ENCODE results near the gene PRG3. TPM values are rescaled to one million over a fixed set of nuclear protein-coding genes. Genes with fewer than 3 reads are reported as not detected.
A peak's percentile ranks its signal among the peaks of the same experiment; 100 is the strongest.

PRG3 gene
- total and polyA plus RNA-seq, 9 of the 15 experiments (the other 6 are each of a cell fraction or from before 2014, with no cell fraction given): 0.18 to 0.55 (median 0.38) TPM; not detected in 6

DNA sequence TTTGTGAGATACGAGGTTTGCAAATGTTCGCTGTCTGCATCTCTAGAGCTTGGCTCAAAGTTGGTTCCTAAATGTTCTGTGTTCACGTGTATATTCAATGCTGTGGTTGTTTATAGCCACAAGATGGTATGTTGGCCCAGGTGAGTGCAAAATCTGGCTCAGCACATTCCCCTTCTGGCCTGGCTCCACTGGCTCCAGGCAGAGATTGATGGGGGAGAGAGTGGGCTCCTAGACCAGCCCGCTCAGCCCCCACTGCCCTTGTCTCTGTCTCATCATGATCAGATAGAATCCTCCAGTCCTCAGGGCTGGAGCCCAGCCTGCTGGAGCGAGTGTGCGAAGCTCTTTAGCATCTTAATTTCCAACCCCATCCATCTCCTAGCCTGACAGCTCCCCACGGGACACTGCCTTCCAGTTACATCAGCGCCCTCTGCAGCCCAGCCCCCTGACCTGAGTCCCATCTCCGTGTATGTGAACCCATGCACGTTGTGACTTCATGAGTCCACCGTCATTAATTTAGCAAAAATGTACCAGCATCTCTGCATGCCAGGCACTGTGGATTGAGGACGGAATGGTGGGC lies 40.8 kb downstream of the PRG3 start:
- FAIRE-seq (peak; percentile 51), ATAC-seq (peak; percentile 83), DNase-seq (ENCODE audit: extremely low read depth in 1 of 4, low spot score in 3 of 4) (peak; percentile 60 to 76 (median 66))
- ChIA-PET CTCF (ENCODE audit: low intra/inter-chr PET ratio) (interaction anchor here (0.6 to 0.7 kb wide), 2 partner anchors 19 to 338 kb away, joined by 3 read pairs; no protein-coding TSS in a partner anchor), POLR2A (interaction anchor here (0.6 to 1.3 kb wide), 5 partner anchors 10 to 462 kb away, joined by 3 to 6 read pairs (median 4); partner anchors contain the start of genes MED19 and TNKS1BP1)
- Histone ChIP-seq H3K36me3 (ENCODE audit: control insufficient read depth, insufficient read depth, low read length) (no peaks in the 10 kb centered on the region), H2AFZ (ENCODE audit: low read depth, low read length) (peak overlapping the region; percentile 91), H3K9me1 (ENCODE audit: control insufficient read depth, insufficient read depth, low read length) (no peaks in the 10 kb centered on the region), H3K4me3 (no peak overlapping the region), H3K4me2 (ENCODE audit: insufficient read depth, low read length) (peak overlapping the region; percentile 72), H3K4me1 (replicated peaks in 1 of 2; ENCODE audit: control insufficient read depth in 2 of 2, insufficient read depth in 2 of 2, low read length in 2 of 2) (peaks cover 6 to 13% of the 10 kb centered on the region in 2 experiments; a peak in 4 of 5 replicates), H3K27ac (ENCODE audit: extremely low read depth, low read depth, low read length) (no peak overlapping the region), H3K9me3 (replicated peaks; ENCODE audit: control insufficient read depth, insufficient read depth, low read depth, low read length) (no peaks in the 10 kb centered on the region), H3K9ac (ENCODE audit: insufficient read depth in 1 of 2, low read depth in 2 of 2, low read length in 2 of 2) (peak overlapping the region in 1 of 2 experiments; percentile 28; a peak in 1 of 4 replicates), H3K27me3 (ENCODE audit: control insufficient read depth in 2 of 2, insufficient read depth in 2 of 2, low read length in 2 of 2) (no peaks in the 10 kb centered on the region; a peak in 2 of 5 replicates), H3K79me2 (ENCODE audit: control insufficient read depth, insufficient read depth, low read length) (peaks cover 11% of the 10 kb centered on the region), H4K20me1 (replicated peaks; ENCODE audit: control insufficient read depth, insufficient read depth, low read length) (no peaks in the 10 kb centered on the region)
- BruUV-seq (replicated peaks): no TSS peak
- WGBS (ENCODE audit: insufficient coverage, low coverage, missing lambda C conversion rate): 18% methylated on average over 12 of the region's 12 CpGs
- in situ Hi-C loops (cut with MboI): loop anchor here (5.0 to 10.0 kb wide), 3 partner anchors 185 to 1175 kb away; no protein-coding TSS in a partner anchor
- intact Hi-C loops (cut with micrococcal nuclease): loop anchor here (1.0 to 10.0 kb wide), 4 partner anchors 208 to 455 kb away; no protein-coding TSS in a partner anchor
- TF ChIP-seq, protein P1, sequence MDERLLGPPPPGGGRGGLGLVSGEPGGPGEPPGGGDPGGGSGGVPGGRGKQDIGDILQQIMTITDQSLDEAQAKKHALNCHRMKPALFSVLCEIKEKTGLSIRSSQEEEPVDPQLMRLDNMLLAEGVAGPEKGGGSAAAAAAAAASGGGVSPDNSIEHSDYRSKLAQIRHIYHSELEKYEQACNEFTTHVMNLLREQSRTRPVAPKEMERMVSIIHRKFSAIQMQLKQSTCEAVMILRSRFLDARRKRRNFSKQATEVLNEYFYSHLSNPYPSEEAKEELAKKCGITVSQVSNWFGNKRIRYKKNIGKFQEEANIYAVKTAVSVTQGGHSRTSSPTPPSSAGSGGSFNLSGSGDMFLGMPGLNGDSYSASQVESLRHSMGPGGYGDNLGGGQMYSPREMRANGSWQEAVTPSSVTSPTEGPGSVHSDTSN (CRISPR knock-in tag; IDR thresholded peaks at IDR 0.05; ENCODE audit: low read depth): peak; percentile 74
- TF ChIP-seq, protein P1 (tag; conservative IDR thresholded peaks at IDR 0.05; ENCODE audit: low read depth): peak; percentile 98
- TF ChIP-seq, protein P2, sequence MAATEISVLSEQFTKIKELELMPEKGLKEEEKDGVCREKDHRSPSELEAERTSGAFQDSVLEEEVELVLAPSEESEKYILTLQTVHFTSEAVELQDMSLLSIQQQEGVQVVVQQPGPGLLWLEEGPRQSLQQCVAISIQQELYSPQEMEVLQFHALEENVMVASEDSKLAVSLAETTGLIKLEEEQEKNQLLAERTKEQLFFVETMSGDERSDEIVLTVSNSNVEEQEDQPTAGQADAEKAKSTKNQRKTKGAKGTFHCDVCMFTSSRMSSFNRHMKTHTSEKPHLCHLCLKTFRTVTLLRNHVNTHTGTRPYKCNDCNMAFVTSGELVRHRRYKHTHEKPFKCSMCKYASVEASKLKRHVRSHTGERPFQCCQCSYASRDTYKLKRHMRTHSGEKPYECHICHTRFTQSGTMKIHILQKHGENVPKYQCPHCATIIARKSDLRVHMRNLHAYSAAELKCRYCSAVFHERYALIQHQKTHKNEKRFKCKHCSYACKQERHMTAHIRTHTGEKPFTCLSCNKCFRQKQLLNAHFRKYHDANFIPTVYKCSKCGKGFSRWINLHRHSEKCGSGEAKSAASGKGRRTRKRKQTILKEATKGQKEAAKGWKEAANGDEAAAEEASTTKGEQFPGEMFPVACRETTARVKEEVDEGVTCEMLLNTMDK (IDR thresholded peaks at IDR 0.05; ENCODE audit: borderline replicate concordance, insufficient read depth, low read depth, low read length, poor library complexity, severe bottlenecking): no peak
- TF ChIP-seq STAG1 (CRISPR knock-in tag; IDR thresholded peaks at IDR 0.05; ENCODE audit: borderline replicate concordance): peak; percentile 20; the same call in 1 of the 2 replicates
- TF ChIP-seq, protein P3, sequence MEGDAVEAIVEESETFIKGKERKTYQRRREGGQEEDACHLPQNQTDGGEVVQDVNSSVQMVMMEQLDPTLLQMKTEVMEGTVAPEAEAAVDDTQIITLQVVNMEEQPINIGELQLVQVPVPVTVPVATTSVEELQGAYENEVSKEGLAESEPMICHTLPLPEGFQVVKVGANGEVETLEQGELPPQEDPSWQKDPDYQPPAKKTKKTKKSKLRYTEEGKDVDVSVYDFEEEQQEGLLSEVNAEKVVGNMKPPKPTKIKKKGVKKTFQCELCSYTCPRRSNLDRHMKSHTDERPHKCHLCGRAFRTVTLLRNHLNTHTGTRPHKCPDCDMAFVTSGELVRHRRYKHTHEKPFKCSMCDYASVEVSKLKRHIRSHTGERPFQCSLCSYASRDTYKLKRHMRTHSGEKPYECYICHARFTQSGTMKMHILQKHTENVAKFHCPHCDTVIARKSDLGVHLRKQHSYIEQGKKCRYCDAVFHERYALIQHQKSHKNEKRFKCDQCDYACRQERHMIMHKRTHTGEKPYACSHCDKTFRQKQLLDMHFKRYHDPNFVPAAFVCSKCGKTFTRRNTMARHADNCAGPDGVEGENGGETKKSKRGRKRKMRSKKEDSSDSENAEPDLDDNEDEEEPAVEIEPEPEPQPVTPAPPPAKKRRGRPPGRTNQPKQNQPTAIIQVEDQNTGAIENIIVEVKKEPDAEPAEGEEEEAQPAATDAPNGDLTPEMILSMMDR (IDR thresholded peaks at IDR 0.05 in 2 of 3, conservative IDR thresholded peaks at IDR 0.05 in 1 of 3; ENCODE audit: insufficient read depth in 2 of 3, low read depth in 1 of 3, low read length in 3 of 3): peak; percentile 66 to 81 (median 77)

Data from K562 (cell line).